ENCODE results near the gene IFFO2. TPM values are rescaled to one million over a fixed set of nuclear protein-coding genes. Genes with fewer than 3 reads are reported as not detected.

Gene IFFO2
- total and polyA plus RNA-seq, 2 experiments from 2014 or later, result 0.71 to 7.5 TPM

DNA sequence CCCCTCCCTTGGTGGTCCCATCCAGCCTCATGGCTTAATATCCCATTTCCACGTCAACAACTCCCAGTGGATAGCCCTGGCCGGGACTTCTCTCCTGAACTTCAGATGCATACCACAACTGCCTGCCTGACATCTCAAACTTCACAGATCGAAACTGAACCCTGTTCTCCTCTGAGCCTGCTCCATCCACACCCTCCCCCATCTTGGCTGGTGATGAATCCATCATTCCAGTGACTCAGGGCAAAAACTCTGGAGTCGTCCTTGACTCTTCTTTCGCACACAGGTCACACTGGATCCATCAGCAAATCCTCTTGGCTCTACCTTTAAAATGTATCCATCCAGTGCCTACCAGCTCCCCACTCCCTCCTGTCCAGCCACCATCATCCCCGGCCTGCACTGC is 100.9 kb downstream of the IFFO2 start:
- 0 out of 2 replicates have a peak, but pooled peaks cover 10% of the 10 kb centered on the region for H3K9me2 ChIP-seq (ENCODE audit: insufficient read depth)
- no peak overlapping the region for H3K27ac Mint-ChIP-seq
- TF ChIP-seq, protein P1, sequence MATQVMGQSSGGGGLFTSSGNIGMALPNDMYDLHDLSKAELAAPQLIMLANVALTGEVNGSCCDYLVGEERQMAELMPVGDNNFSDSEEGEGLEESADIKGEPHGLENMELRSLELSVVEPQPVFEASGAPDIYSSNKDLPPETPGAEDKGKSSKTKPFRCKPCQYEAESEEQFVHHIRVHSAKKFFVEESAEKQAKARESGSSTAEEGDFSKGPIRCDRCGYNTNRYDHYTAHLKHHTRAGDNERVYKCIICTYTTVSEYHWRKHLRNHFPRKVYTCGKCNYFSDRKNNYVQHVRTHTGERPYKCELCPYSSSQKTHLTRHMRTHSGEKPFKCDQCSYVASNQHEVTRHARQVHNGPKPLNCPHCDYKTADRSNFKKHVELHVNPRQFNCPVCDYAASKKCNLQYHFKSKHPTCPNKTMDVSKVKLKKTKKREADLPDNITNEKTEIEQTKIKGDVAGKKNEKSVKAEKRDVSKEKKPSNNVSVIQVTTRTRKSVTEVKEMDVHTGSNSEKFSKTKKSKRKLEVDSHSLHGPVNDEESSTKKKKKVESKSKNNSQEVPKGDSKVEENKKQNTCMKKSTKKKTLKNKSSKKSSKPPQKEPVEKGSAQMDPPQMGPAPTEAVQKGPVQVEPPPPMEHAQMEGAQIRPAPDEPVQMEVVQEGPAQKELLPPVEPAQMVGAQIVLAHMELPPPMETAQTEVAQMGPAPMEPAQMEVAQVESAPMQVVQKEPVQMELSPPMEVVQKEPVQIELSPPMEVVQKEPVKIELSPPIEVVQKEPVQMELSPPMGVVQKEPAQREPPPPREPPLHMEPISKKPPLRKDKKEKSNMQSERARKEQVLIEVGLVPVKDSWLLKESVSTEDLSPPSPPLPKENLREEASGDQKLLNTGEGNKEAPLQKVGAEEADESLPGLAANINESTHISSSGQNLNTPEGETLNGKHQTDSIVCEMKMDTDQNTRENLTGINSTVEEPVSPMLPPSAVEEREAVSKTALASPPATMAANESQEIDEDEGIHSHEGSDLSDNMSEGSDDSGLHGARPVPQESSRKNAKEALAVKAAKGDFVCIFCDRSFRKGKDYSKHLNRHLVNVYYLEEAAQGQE (IDR thresholded peaks at IDR 0.05; ENCODE audit: unreplicated experiment), result no peak
- DNase-seq (ENCODE audit: low spot score), result no peak
- no peaks in the 10 kb centered on the region for H3K36me3 ChIP-seq (ENCODE audit: insufficient read depth)
- H3F3A ChIP-seq (replicated peaks; ENCODE audit: low read depth), result no peaks in the 10 kb centered on the region
- no peaks in the 10 kb centered on the region for H3K79me2 ChIP-seq (replicated peaks; ENCODE audit: insufficient read depth)
- H3K36me3 Mint-ChIP-seq (ENCODE audit: low read depth), result no peaks in the 10 kb centered on the region
- H4K20me1 ChIP-seq (replicated peaks; ENCODE audit: insufficient read depth), result no peaks in the 10 kb centered on the region
- H3K27ac ChIP-seq (ENCODE audit: low read depth), result no peak overlapping the region
- no peak for ATAC-seq
- H3K4me3 ChIP-seq, result no peak overlapping the region
- peaks cover 4% of the 10 kb centered on the region for H3K27me3 Mint-ChIP-seq (ENCODE audit: insufficient read depth, low read depth, poor library complexity)
- H3K27me3 ChIP-seq (ENCODE audit: insufficient read depth), result no peaks in the 10 kb centered on the region
- H3K4me2 ChIP-seq, result no peak overlapping the region
- H2AFZ ChIP-seq, result no peak overlapping the region
- H3K4me1 ChIP-seq (ENCODE audit: insufficient read depth), result no peaks in the 10 kb centered on the region
- H3K4me1 Mint-ChIP-seq, result no peaks in the 10 kb centered on the region
- H3K9me3 Mint-ChIP-seq, result no peaks in the 10 kb centered on the region
- H3K4me3 Mint-ChIP-seq, result no peak overlapping the region

DNA sequence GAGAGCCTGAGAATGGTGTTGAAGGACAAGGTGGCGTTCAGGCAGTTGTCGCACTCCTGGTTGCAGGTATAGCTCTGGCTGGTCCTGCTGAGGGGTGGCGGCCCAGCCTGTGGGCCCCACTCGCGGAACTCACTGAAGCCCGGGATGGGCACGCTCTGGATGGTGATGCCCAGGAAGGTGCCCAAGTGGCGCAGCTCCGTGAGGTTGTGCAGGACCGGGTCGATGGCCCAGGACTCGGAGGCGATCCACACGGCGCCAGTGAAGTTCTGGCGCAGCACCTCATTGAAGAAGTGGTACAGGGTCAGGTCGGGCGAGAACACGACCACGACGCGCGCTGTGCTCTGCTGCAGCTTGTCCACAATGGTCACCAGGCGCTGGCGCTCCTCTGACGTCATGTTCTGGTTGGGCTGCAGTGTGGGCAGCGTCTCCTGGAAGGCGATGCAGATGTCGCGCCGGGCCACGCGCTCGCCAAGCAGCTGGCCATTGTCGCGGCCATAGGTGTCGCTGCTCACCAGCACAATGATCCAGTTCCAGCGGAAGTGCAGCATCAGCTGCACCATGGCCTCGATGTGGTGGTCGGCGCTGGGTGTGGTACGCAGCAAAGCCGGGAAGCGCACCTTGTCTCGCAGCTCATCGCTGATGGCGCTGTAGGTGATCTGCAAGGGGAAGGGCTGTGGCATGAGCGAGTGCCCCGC is 102.0 kb downstream of the IFFO2 start:
- Mint-ChIP-seq H3K4me1 (no peaks in the 10 kb centered on the region), H3K9me3 (no peaks in the 10 kb centered on the region), H3K27me3 (ENCODE audit: insufficient read depth, low read depth, poor library complexity) (peaks cover 8% of the 10 kb centered on the region), H3K4me3 (no peak overlapping the region), H3K36me3 (ENCODE audit: low read depth) (no peaks in the 10 kb centered on the region), H3K27ac (no peak overlapping the region)
- Histone ChIP-seq H3K4me1 (ENCODE audit: insufficient read depth) (no peaks in the 10 kb centered on the region), H4K20me1 (replicated peaks; ENCODE audit: insufficient read depth) (no peaks in the 10 kb centered on the region), H2AFZ (no peak overlapping the region), H3K4me3 (no peak overlapping the region), H3K4me2 (no peak overlapping the region), H3K27me3 (ENCODE audit: insufficient read depth) (no peaks in the 10 kb centered on the region), H3K79me2 (replicated peaks; ENCODE audit: insufficient read depth) (no peaks in the 10 kb centered on the region), H3F3A (replicated peaks; ENCODE audit: low read depth) (no peaks in the 10 kb centered on the region), H3K9me2 (ENCODE audit: insufficient read depth) (0 out of 2 replicates have a peak, but pooled peaks cover 10% of the 10 kb centered on the region), H3K36me3 (ENCODE audit: insufficient read depth) (no peaks in the 10 kb centered on the region), H3K27ac (ENCODE audit: low read depth) (no peak overlapping the region)
- ATAC-seq (no peak), DNase-seq (ENCODE audit: low spot score) (no peak)
- TF ChIP-seq NANOG (IDR thresholded peaks at IDR 0.05; ENCODE audit: borderline replicate concordance) (no peak), POLR2AphosphoS5 (IDR thresholded peaks at IDR 0.05; ENCODE audit: low read depth) (no peak), JUNB (IDR thresholded peaks at IDR 0.05; ENCODE audit: unreplicated experiment) (no peak), ZNF331 (CRISPR knock-in tag; IDR thresholded peaks at IDR 0.05; ENCODE audit: low read depth) (no peak), EZH2 (IDR thresholded peaks at IDR 0.05; ENCODE audit: low read depth, unreplicated experiment) (no peak)
- TF ChIP-seq, protein P2, sequence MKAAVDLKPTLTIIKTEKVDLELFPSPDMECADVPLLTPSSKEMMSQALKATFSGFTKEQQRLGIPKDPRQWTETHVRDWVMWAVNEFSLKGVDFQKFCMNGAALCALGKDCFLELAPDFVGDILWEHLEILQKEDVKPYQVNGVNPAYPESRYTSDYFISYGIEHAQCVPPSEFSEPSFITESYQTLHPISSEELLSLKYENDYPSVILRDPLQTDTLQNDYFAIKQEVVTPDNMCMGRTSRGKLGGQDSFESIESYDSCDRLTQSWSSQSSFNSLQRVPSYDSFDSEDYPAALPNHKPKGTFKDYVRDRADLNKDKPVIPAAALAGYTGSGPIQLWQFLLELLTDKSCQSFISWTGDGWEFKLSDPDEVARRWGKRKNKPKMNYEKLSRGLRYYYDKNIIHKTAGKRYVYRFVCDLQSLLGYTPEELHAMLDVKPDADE (IDR thresholded peaks at IDR 0.05), result no peak
- TF ChIP-seq, protein P3, sequence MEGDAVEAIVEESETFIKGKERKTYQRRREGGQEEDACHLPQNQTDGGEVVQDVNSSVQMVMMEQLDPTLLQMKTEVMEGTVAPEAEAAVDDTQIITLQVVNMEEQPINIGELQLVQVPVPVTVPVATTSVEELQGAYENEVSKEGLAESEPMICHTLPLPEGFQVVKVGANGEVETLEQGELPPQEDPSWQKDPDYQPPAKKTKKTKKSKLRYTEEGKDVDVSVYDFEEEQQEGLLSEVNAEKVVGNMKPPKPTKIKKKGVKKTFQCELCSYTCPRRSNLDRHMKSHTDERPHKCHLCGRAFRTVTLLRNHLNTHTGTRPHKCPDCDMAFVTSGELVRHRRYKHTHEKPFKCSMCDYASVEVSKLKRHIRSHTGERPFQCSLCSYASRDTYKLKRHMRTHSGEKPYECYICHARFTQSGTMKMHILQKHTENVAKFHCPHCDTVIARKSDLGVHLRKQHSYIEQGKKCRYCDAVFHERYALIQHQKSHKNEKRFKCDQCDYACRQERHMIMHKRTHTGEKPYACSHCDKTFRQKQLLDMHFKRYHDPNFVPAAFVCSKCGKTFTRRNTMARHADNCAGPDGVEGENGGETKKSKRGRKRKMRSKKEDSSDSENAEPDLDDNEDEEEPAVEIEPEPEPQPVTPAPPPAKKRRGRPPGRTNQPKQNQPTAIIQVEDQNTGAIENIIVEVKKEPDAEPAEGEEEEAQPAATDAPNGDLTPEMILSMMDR (conservative IDR thresholded peaks at IDR 0.05; ENCODE audit: low read depth in 2 of 2), result peak in 1 of 2 experiments; percentile 29; a peak in 1 of 4 replicates

MicroRNAs encoded within 50 kb of the gene (microRNA counts, 767-probe panel; counts per million panel counts)
- microRNA hsa-miR-1290, result 4,391 counts per million, percentile 13 among the panel's probes with 10 or more counts

Small RNA genes lying within 50 kb of the gene (microRNA-seq; reads per million reads assigned to microRNA genes)
- gene MIR1290, result not detected
- not detected for gene MIR4695

Small RNA genes lying within 50 kb of the gene (small RNA-seq; reads per million reads assigned to genes)
- gene MIR1290 (ENCODE audit: low replicate concordance), result not detected
- gene MIR4695 (ENCODE audit: low replicate concordance), result not detected

Other genes starting within 250 kb of the IFFO2 start
- gene TAS1R2, start 97.0 kb downstream of the IFFO2 start, total RNA-seq (2014; rRNA removed; shearing (Covaris generic)), result not detected in 2 replicates
- gene TAS1R2, start 97.0 kb downstream of the IFFO2 start, polyA plus RNA-seq (2016; fragmentation: Nextera tagmentation; extraction: Ambion mirVana), result not detected in 2 replicates
- gene ALDH4A1, start 54.1 kb downstream of the IFFO2 start, total RNA-seq (2014; rRNA removed; shearing (Covaris generic)), result 33.8 and 36.9 TPM in 2 replicates
- 11.3 and 13.5 TPM in 2 replicates for gene ALDH4A1, start 54.1 kb downstream of the IFFO2 start, polyA plus RNA-seq (2016; fragmentation: Nextera tagmentation; extraction: Ambion mirVana)